Activated T-helper 17 cell treated with anti-CD3 and anti-CD28 coated beads, Interleukin-2, amount 50 U/mL, for 72 hours (primary cell): ENCODE measurements around the gene RPUSD2. TPM values are rescaled to one million over a fixed set of nuclear protein-coding genes. Genes with fewer than 3 reads are reported as not detected.

Experiments
- ATAC-seq: fragments of 150-1000 bp; cut with Tn5 transposase; replicated peaks from 2 replicates; pipeline ENCODE4 v1.10.0; 2021; ENCODE audit warnings: mild to moderate bottlenecking, moderate library complexity
- H3K27ac Mint-ChIP-seq: one replicate; pipeline ENCODE4 v1.8.0; 2022; ENCODE audit warnings: mixed read lengths
- H3K27me3 Mint-ChIP-seq: one replicate; pipeline ENCODE4 v1.8.0; 2022; ENCODE audit warnings: mixed read lengths
- H3K36me3 Mint-ChIP-seq: one replicate; pipeline ENCODE4 v1.8.0; 2022; ENCODE audit warnings: low read depth, mild to moderate bottlenecking, mixed read lengths
- H3K4me1 Mint-ChIP-seq: one replicate; pipeline ENCODE4 v1.8.0; 2022; ENCODE audit warnings: mixed read lengths
- H3K4me3 Mint-ChIP-seq: one replicate; pipeline ENCODE4 v1.8.0; 2022; ENCODE audit warnings: mild to moderate bottlenecking, mixed read lengths
- H3K9me3 Mint-ChIP-seq: one replicate; pipeline ENCODE4 v1.8.0; 2022; ENCODE audit warnings: mixed read lengths
- total RNA-seq, 2 donors: library from RNA; stranded (reverse); gene quantifications; one replicate each; pipeline ENCODE4 v1.2.3, GENCODE V29; 2022

Gene RPUSD2
- total RNA-seq, 2 donors from 2014 or later = 8.5 to 14.2 TPM

- Mint-ChIP-seq H3K9me3 (no peaks in the 10 kb centered on the region), H3K36me3 (peaks cover 11% of the 10 kb centered on the region), H3K4me3 (no peak overlapping the region), H3K4me1 (no peaks in the 10 kb centered on the region), H3K27ac (no peak overlapping the region), H3K27me3 (no peaks in the 10 kb centered on the region)
- no peak for ATAC-seq
These were observed 49.8 kb downstream of the RPUSD2 start for GRCh38 chr15:40618906-40619305.

- no peaks in the 10 kb centered on the region for H3K9me3 Mint-ChIP-seq
- H3K27ac Mint-ChIP-seq = no peak overlapping the region
- no peaks in the 10 kb centered on the region for H3K27me3 Mint-ChIP-seq
- H3K36me3 Mint-ChIP-seq = peaks cover 11% of the 10 kb centered on the region
- H3K4me1 Mint-ChIP-seq = no peaks in the 10 kb centered on the region
- no peak overlapping the region for H3K4me3 Mint-ChIP-seq
- ATAC-seq = no peak
These were observed 54.3 kb downstream of the RPUSD2 start for GRCh38 chr15:40623361-40623760.

Other genes starting within 250 kb of the RPUSD2 start
- 10 to 100 TPM; 10.8 to 11.0 TPM for gene INAFM2, start 245.6 kb upstream of the RPUSD2 start, total RNA-seq
- 1 to 10 TPM in 1 of 2 donors, under 1 TPM in 1; 0.78 to 2.7 TPM for gene CCDC9B, start 228.4 kb upstream of the RPUSD2 start, total RNA-seq
- gene PHGR1, start 218.3 kb upstream of the RPUSD2 start, total RNA-seq = not detected
- 1 to 10 TPM in 1 of 2 donors, under 1 TPM in 1; 0.11 to 1.6 TPM for gene DISP2, start 211.1 kb upstream of the RPUSD2 start, total RNA-seq
- 10 to 100 TPM; 48.5 to 65.9 TPM for gene KNSTRN, start 186.6 kb upstream of the RPUSD2 start, total RNA-seq
- 10 to 100 TPM; 48.8 to 57.9 TPM for gene IVD, start 163.5 kb upstream of the RPUSD2 start, total RNA-seq
- 10 to 100 TPM; 16.6 to 20.3 TPM for gene BAHD1, start 128.3 kb upstream of the RPUSD2 start, total RNA-seq
- 10 to 100 TPM in 1 of 2 donors, 1 to 10 TPM in 1; 6.0 to 12.1 TPM for gene CHST14, start 98.3 kb upstream of the RPUSD2 start, total RNA-seq
- gene CCDC32, start 4.3 kb upstream of the RPUSD2 start, total RNA-seq = 10 to 100 TPM; 34.9 to 41.3 TPM
- 10 to 100 TPM; 25.0 to 39.1 TPM for gene KNL1, start 24.9 kb downstream of the RPUSD2 start, total RNA-seq
- gene RAD51, start 125.9 kb downstream of the RPUSD2 start, total RNA-seq = 10 to 100 TPM; 40.1 to 61.4 TPM
- 10 to 100 TPM; 18.4 to 30.9 TPM for gene RMDN3, start 186.0 kb downstream of the RPUSD2 start, total RNA-seq
- 10 to 100 TPM; 46.1 to 50.4 TPM for gene GCHFR, start 194.8 kb downstream of the RPUSD2 start, total RNA-seq
- gene C15orf62, start 200.7 kb downstream of the RPUSD2 start, total RNA-seq = 1 to 10 TPM; 2.4 to 2.7 TPM
- gene ZFYVE19, start 237.8 kb downstream of the RPUSD2 start, total RNA-seq = 10 to 100 TPM; 35.9 to 38.7 TPM
- gene DNAJC17, start 238.2 kb downstream of the RPUSD2 start, total RNA-seq = 10 to 100 TPM; 30.3 to 34.3 TPM